Stimulated activated naive B cell treated with anti-CD40 and anti-IgM and Interleukin-4, amounts not matched to agents 10 μg/mL and 1 μg/mL and 100 μg/mL, for 72 hours (primary cell): ENCODE results near the gene ST14.

ENCODE experiments used
- ATAC-seq, 2 donors: fragments of 150-1000 bp; cut with Tn5 transposase; replicated peaks; 2 replicates each; pipeline ENCODE4 v1.10.0; 2021; ENCODE audit warnings: moderate library complexity in 1 of 2
- DNase-seq: peaks from one replicate; pipeline ENCODE4 v3.0.0; 2021
- H3K27ac Mint-ChIP-seq: one replicate; pipeline ENCODE4 v1.8.0; 2022; ENCODE audit warnings: mild to moderate bottlenecking, mixed read lengths
- H3K27me3 Mint-ChIP-seq, 2 donors: one replicate each; pipeline ENCODE4 v1.8.0; 2022; ENCODE audit warnings: mixed read lengths in 2 of 2
- H3K36me3 Mint-ChIP-seq, 2 donors: one replicate each; pipeline ENCODE4 v1.8.0; 2022; ENCODE audit warnings: mixed read lengths in 2 of 2, mild to moderate bottlenecking in 1 of 2
- H3K4me1 Mint-ChIP-seq, 2 donors: one replicate each; pipeline ENCODE4 v1.8.0; 2022; ENCODE audit warnings: mixed read lengths in 2 of 2, mild to moderate bottlenecking in 1 of 2
- H3K4me3 Mint-ChIP-seq, 2 donors: one replicate each; pipeline ENCODE4 v1.8.0; 2022; ENCODE audit warnings: mild to moderate bottlenecking in 2 of 2, mixed read lengths in 2 of 2, moderate library complexity in 1 of 2
- H3K9me3 Mint-ChIP-seq, 2 donors: one replicate each; pipeline ENCODE4 v1.8.0; 2022; ENCODE audit warnings: mixed read lengths in 2 of 2, mild to moderate bottlenecking in 1 of 2

The ST14 gene

DNA sequence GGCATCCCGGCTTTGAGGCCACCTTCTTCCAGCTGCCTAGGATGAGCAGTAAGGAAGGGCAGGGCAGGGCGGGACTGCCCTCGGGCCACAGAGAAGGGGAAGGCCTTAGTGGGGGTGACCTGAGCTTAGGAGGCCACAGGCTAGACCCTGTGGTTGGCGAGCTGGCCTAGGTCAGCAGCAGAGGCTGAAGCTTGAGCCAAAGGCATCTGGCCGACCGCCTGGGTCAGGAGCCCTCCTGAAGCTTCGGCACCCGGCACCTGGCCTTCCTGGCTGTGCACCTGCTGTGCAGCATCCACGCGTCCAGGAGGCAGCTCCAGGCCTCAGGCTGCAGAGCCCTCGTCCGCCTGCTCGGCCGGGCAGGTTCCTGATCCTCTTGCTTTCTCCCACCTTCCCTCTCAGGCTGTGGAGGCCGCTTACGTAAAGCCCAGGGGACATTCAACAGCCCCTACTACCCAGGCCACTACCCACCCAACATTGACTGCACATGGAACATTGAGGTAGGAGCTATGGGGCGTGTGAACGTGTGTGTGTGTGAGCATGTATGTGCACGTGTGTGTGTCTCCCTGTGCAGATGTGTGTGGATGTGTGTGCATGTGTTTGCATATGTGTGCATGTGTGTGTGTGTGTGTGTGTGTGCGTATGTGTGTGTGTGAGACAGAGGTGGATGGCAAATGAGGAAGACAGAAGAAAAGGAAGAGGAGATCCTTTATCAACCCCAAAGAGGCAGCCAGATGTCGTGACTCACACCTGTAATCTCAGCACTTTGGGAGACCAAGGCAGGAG lies 34.9 kb downstream of the ST14 start:
- no peak for DNase-seq
- H3K27ac Mint-ChIP-seq, result no peak overlapping the region
- ATAC-seq, result no peak
- no peaks in the 10 kb centered on the region for H3K27me3 Mint-ChIP-seq
- H3K36me3 Mint-ChIP-seq, result peaks cover 17 to 18% of the 10 kb centered on the region in 2 donors
- no peaks in the 10 kb centered on the region for H3K4me1 Mint-ChIP-seq
- H3K9me3 Mint-ChIP-seq, result no peaks in the 10 kb centered on the region
- no peak overlapping the region for H3K4me3 Mint-ChIP-seq

DNA sequence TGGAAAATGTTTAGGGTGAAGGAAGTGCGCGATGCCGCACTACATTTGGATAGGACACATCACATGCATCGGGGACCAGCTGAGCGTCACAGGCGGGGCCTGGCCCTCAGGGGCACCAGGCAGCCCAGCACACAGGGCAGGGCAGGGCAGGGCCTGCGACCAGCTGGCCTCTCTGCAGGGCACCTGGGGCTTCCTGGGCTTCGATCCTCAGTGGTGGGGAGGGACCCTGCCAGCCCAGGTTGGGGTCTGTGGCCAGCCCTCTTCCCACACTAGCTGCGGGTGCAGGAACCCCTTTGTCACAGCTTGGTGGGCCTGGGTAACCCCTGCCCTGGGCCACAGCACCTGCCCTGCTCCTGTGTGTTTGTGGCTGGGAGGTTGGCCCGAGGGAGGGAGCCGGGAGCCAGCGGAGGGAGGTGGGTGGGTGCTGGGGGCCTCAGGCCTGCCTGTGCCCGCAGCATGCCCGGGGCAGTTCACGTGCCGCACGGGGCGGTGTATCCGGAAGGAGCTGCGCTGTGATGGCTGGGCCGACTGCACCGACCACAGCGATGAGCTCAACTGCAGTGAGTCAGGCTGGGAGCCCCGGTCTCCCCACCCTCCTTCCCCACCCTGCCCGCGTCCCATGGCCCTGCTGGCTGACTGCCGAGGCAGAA lies 37.9 kb downstream of the ST14 start:
- ATAC-seq (no peak), DNase-seq (no peak)
- H3K4me1 Mint-ChIP-seq, result peaks cover 12% of the 10 kb centered on the region in 2 donors
- peaks cover 27 to 32% of the 10 kb centered on the region in 2 donors for H3K36me3 Mint-ChIP-seq
- H3K27me3 Mint-ChIP-seq, result no peaks in the 10 kb centered on the region
- peaks cover 4 to 6% of the 10 kb centered on the region in 2 donors for H3K9me3 Mint-ChIP-seq
- H3K4me3 Mint-ChIP-seq, result no peak overlapping the region
- no peak overlapping the region for H3K27ac Mint-ChIP-seq

DNA sequence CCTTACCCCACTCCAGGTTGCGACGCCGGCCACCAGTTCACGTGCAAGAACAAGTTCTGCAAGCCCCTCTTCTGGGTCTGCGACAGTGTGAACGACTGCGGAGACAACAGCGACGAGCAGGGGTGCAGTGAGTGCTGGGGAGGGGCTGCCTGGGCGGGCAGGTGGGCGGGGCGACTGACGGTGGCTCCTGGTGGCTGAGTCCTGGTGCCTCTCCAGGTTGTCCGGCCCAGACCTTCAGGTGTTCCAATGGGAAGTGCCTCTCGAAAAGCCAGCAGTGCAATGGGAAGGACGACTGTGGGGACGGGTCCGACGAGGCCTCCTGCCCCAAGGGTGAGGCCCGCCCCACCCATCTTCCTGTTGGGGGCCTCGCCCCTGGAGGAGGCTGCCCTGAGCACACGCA lies 38.7 kb downstream of the ST14 start:
- Mint-ChIP-seq H3K4me1 (peaks cover 19 to 20% of the 10 kb centered on the region in 2 donors), H3K27me3 (no peaks in the 10 kb centered on the region), H3K4me3 (no peak overlapping the region), H3K27ac (no peak overlapping the region), H3K9me3 (peaks cover 4 to 6% of the 10 kb centered on the region in 2 donors), H3K36me3 (peaks cover 26 to 32% of the 10 kb centered on the region in 2 donors)
- no peak for ATAC-seq
- no peak for DNase-seq

DNA sequence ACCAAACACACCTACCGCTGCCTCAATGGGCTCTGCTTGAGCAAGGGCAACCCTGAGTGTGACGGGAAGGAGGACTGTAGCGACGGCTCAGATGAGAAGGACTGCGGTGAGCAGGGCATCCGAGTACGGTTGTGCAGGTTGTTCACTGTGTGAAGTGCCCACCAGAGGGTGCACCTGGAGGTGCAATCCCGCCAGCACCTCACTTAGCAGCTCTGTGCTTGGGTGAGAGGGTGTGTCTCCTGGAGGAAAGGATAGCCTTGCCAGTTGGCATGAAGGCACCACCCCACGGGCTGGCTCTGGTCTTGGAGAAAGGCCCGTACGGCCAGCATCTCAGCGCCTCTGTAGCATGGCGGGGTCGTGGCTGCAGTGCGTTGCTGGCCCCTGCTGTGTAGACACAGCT lies 39.4 kb downstream of the ST14 start:
- no peaks in the 10 kb centered on the region for H3K27me3 Mint-ChIP-seq
- ATAC-seq, result no peak
- no peak for DNase-seq
- H3K36me3 Mint-ChIP-seq, result peaks cover 24 to 34% of the 10 kb centered on the region in 2 donors
- no peak overlapping the region for H3K4me3 Mint-ChIP-seq
- no peak overlapping the region for H3K27ac Mint-ChIP-seq
- peaks cover 24 to 27% of the 10 kb centered on the region in 2 donors for H3K4me1 Mint-ChIP-seq
- H3K9me3 Mint-ChIP-seq, result peaks cover 4 to 6% of the 10 kb centered on the region in 2 donors

DNA sequence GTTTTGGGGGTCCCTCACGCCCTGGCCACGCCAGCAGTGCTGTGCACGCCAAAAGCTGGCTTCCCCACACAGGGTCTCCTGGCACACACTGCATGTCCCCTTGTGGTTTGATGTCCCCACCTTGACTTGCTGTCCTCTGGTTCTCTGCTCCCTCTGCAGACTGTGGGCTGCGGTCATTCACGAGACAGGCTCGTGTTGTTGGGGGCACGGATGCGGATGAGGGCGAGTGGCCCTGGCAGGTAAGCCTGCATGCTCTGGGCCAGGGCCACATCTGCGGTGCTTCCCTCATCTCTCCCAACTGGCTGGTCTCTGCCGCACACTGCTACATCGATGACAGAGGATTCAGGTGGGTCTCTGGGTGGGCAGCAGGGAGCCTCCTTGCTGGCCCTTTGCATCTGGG lies 40.2 kb downstream of the ST14 start:
- H3K4me3 Mint-ChIP-seq, result no peak overlapping the region
- peaks cover 4 to 6% of the 10 kb centered on the region in 2 donors for H3K9me3 Mint-ChIP-seq
- peaks cover 24 to 33% of the 10 kb centered on the region in 2 donors for H3K36me3 Mint-ChIP-seq
- DNase-seq, result no peak
- H3K27me3 Mint-ChIP-seq, result no peaks in the 10 kb centered on the region
- peaks cover 25 to 27% of the 10 kb centered on the region in 2 donors for H3K4me1 Mint-ChIP-seq
- H3K27ac Mint-ChIP-seq, result no peak overlapping the region
- no peak for ATAC-seq

DNA sequence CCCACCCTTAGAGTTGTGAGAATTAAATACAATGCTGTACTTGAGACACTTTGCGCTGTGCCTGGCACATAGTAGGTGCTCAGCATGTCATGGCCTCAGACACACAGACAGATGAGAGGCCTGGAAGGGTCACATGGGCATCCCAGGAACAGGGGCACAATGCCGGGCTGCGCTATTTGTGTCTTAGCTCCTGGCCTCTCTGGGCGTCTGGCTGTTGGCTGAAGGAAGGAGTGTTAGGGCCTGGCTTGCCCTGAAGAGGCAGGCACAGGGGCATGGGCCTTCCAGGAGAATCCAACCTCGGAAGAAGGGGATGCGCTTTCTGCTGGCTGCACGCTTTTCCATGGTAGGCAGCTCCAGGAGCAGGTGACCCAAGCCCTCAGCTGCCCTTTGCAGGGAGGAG lies 41.4 kb downstream of the ST14 start:
- ATAC-seq (no peak), DNase-seq (no peak)
- H3K4me1 Mint-ChIP-seq, result peaks cover 25 to 27% of the 10 kb centered on the region in 2 donors
- peaks cover 4 to 6% of the 10 kb centered on the region in 2 donors for H3K9me3 Mint-ChIP-seq
- H3K4me3 Mint-ChIP-seq, result no peak overlapping the region
- no peak overlapping the region for H3K27ac Mint-ChIP-seq
- H3K36me3 Mint-ChIP-seq, result peaks cover 24 to 32% of the 10 kb centered on the region in 2 donors
- H3K27me3 Mint-ChIP-seq, result no peaks in the 10 kb centered on the region

DNA sequence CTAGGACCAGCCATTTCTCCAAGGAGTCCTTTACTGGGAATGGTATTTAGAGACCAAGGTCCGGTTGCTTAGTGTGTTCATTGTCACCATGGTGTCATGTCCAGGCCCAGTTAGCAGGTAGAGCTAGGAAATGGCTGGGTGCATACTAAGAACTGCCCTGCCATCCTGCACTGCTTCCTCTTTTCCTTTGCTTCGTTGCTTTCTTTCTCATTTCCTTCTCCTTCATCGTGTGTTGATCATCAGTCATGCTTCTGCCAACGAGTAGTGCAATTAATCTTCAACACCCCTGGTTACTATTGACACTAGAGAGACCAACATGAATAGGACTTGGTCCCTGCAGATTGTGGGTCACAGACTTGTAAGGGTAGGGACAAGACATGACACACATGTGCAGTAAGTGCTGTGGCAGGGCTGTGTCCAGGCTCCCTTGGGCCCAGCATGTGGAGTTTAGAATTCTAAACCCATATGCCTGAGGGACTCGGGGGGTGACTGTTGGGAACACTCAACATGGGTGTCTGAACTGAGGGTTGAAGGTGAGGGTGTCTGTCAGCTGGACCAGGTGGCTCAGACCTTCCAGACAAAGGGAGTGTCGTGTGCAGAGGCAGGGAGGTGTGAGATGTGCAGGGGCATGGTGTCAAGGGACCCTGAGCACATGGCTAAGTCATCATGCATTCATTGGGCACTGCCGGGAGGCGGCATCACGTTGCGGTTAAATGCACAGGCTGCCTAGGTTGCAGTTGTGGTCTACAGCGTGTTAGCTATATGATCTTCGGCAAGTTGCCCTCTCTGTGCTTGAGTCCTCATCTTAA lies 42.6 kb downstream of the ST14 start:
- DNase-seq, result peak; percentile 34
- Mint-ChIP-seq H3K27me3 (no peaks in the 10 kb centered on the region), H3K27ac (peak overlapping the region; percentile 60), H3K9me3 (peaks cover 4 to 6% of the 10 kb centered on the region in 2 donors), H3K4me3 (peak overlapping the region in 1 of 2 donors; percentile 0), H3K4me1 (peaks cover 25 to 27% of the 10 kb centered on the region in 2 donors), H3K36me3 (peaks cover 24 to 31% of the 10 kb centered on the region in 2 donors)
- ATAC-seq, result peak; percentile 95 to 96

DNA sequence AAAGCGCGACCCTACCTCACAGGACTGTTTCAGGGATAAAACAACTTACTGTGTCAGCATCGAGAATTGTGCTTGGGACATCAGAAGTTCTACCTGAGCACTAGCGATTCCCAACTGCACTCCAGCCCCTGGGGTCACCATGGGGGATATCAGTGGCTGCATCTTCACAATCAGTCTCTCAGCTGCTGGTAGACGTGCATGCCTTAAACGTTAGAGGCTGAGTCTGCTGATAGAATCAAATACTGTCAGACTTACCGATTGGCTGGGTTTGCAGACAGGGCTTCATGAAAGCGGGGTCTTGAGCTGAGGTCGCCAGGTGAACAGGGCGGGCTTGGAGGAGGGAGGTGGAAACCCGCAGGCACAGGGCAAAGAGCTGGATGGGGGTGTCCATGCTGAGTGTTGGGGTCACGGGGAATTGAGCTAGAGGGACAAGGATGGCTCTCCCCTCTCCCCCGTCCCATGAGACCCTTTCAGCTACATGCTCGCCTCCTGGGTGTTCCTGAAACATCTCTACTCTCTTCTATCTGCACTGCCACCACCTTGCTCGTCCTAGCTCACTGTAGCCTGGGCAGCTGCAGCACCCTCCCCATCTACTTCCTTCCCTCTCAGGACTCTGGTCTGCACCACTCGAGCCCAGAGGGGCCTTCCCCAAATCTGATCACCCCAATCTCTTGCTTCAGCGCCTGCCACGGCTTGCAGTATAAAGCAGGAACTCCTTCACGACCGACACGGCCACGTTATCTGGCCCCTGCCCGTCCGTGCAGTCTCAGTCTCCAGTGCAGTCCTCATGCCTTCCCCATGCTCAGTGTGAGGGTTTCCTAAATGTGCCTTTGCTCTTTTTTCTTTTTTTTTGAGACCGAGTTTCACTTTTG lies 43.5 kb downstream of the ST14 start:
- Mint-ChIP-seq H3K27me3 (no peaks in the 10 kb centered on the region), H3K4me1 (peaks cover 25 to 27% of the 10 kb centered on the region in 2 donors), H3K9me3 (peaks cover 4 to 6% of the 10 kb centered on the region in 2 donors), H3K4me3 (no peak overlapping the region), H3K36me3 (peaks cover 24 to 29% of the 10 kb centered on the region in 2 donors), H3K27ac (no peak overlapping the region)
- peak; percentile 44 to 48 for ATAC-seq
- DNase-seq, result no peak

DNA sequence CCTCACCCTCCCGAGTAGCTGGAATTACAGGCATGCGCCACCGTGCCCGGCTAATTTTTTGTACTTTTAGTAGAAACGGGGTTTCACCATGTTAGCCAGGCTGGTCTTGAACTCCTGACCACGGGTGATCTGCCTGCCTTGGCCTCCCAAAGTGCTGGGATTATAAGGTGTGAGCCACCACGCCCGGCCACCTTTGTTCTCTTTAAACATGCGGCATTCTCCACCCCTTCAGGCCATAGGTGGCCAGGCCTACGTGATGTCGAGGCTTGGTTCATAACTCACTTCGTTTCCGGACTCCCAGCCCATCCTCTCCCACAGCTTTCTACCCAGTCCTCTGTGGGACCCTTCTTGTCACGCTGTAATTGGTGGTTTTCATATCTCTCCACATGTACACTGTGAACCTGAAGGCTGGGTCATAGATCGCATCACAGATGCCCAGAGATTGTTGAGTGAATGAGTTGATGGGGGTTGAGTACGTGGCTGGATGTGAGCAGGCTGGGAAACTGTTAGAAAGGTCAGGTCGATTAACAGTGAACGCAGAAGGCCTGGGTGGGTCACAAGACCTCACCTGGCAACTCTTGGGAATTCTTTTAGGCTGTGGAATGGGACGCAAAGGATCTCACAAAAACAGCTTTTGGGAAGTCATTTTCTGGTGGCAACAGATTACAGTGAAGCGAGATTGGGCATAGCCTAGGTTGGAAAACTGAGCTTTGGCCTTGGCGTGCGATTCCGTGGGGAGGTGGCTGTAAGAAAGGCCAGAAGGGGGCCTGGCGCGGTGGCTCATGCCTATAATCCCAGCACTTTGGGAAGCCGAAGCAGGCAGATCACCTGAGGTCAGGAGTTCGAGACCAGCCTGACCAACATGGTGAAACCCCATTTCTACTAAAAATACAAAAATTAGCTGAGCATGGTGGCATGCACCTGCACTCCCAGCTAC lies 44.5 kb downstream of the ST14 start:
- Mint-ChIP-seq H3K27ac (peak overlapping the region; percentile 57), H3K4me3 (no peak overlapping the region), H3K9me3 (peaks cover 4 to 6% of the 10 kb centered on the region in 2 donors), H3K36me3 (peaks cover 22 to 32% of the 10 kb centered on the region in 2 donors), H3K27me3 (no peaks in the 10 kb centered on the region), H3K4me1 (peaks cover 25 to 27% of the 10 kb centered on the region in 2 donors)
- no peak for ATAC-seq
- no peak for DNase-seq

DNA sequence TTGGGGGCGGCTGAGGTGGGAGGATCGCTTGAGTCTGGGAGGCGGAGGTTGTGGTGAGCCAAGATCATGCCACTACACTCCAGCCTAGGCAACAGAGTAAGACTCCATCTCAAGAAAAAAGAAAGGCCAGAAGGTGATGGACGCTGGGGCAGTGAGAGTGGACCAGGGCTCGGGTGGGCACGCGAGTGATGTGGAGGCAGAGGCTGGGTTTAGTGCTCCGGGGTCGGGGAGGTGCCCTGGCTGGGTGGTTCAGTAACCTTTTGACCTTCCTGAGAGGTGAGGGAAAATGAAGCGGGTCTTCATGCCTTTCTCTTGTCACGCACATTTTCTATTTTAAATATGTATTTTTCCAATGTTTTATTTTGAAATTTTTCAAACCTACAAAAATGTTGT lies 45.1 kb downstream of the ST14 start:
- Mint-ChIP-seq H3K27ac (no peak overlapping the region), H3K9me3 (peaks cover 4 to 6% of the 10 kb centered on the region in 2 donors), H3K4me3 (no peak overlapping the region), H3K4me1 (peaks cover 25 to 27% of the 10 kb centered on the region in 2 donors), H3K36me3 (peaks cover 22 to 34% of the 10 kb centered on the region in 2 donors), H3K27me3 (no peaks in the 10 kb centered on the region)
- DNase-seq, result no peak
- ATAC-seq, result no peak

DNA sequence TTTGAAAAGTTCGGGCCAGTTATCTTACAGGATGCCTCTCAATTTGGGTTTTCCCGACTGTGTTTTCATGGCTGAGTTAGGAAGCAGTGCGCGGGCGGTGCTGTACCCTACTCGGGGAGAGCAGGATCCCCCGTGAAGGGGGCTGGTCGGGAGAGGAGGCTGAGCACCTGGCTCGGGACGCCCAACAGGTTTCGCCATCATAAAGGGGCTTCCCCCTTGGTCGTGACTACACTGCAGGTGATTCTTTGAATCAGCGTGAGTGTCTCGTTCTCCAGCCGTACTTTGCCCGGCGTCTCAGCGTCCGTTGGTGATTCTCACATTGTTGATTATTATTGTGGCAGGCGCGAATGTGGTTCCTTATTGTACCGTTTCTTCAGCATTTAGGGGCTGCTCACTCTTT lies 46.6 kb downstream of the ST14 start:
- DNase-seq, result no peak
- H3K27me3 Mint-ChIP-seq, result no peaks in the 10 kb centered on the region
- no peak overlapping the region for H3K27ac Mint-ChIP-seq
- no peak for ATAC-seq
- peaks cover 12 to 38% of the 10 kb centered on the region in 2 donors for H3K36me3 Mint-ChIP-seq
- H3K4me1 Mint-ChIP-seq, result peaks cover 21 to 27% of the 10 kb centered on the region in 2 donors
- no peak overlapping the region for H3K4me3 Mint-ChIP-seq
- H3K9me3 Mint-ChIP-seq, result peaks cover 4 to 6% of the 10 kb centered on the region in 2 donors

DNA sequence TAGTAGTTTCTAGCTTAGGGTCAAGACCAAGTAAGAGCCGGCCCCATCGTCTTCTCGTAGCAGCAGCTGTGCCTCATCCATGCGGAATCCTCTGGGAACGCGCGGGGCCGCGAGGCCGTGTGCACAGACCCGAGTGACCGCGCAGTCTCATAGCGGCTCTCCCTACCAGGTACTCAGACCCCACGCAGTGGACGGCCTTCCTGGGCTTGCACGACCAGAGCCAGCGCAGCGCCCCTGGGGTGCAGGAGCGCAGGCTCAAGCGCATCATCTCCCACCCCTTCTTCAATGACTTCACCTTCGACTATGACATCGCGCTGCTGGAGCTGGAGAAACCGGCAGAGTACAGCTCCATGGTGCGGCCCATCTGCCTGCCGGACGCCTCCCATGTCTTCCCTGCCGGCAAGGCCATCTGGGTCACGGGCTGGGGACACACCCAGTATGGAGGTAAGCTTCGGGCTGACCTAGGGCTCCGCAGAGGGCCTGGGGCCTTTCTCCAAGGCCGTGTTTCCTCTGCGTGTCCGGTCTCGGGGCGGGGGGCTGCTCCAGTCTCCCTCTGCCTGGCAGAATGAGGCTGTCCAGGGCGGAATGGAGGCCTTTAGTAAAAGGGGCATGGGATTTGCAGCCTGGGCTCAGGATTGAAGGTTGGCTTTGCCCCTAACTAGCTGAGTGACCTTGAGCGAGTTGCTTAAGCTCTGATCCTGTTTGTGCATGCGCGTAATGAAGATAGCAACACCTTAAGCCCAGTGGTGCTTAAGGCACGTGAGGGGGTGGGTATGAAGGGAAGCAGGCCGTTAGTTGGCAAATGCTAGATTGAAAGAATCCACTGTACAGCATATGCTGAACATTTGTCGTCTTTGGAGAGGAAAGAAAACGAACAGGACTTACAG lies 48.9 kb downstream of the ST14 start:
- no peaks in the 10 kb centered on the region for H3K27me3 Mint-ChIP-seq
- no peaks in the 10 kb centered on the region for H3K9me3 Mint-ChIP-seq
- no peak for ATAC-seq
- no peak overlapping the region for H3K4me3 Mint-ChIP-seq
- peaks cover 5 to 28% of the 10 kb centered on the region in 2 donors for H3K36me3 Mint-ChIP-seq
- no peak for DNase-seq
- H3K27ac Mint-ChIP-seq, result no peak overlapping the region
- H3K4me1 Mint-ChIP-seq, result peaks cover 4 to 13% of the 10 kb centered on the region in 2 donors
